ENCODE measurements around the gene SAMD8.

- no peak for TF ChIP-seq POLR2A (IDR thresholded peaks at IDR 0.05)
- no peak for TF ChIP-seq CTCF (IDR thresholded peaks at IDR 0.05)
Observed at GRCh38 chr10:75076348-75076747, 35.1 kb upstream of the SAMD8 start.

All from Peyer's patch (tissue), 4 donors.